Gastroesophageal sphincter (tissue), 4 donors: ENCODE data around the gene RBM4B. TPM values are rescaled to one million over a fixed set of nuclear protein-coding genes. Genes with fewer than 3 reads are reported as not detected.

Experiments used
- ATAC-seq: fragments of 150-250 bp; one replicate; pipeline ENCODE4 v1.9.1; 2016; ENCODE audit warnings: mild to moderate bottlenecking, moderate library complexity
- H3K27ac ChIP-seq, 4 donors: fragments of 200-600 bp; sonication (generic) in 3 of 4; 1 replicate in 3 of 4; 2 replicates in 1 of 4; pipeline ENCODE4 v1.5.1; 2016 to 2019
- H3K27me3 ChIP-seq: fragments of 200-600 bp; sonication (generic); one replicate; pipeline ENCODE4 v1.5.1; 2019
- H3K36me3 ChIP-seq, 2 donors: fragments of 200-600 bp; sonication (generic); one replicate each; pipeline ENCODE4 v1.5.1; 2019; ENCODE audit warnings: control low read depth in 1 of 2
- H3K4me1 ChIP-seq, 3 donors: fragments of 200-600 bp; sonication (generic); 1 replicate in 2 of 3; 2 replicates in 1 of 3; pipeline ENCODE4 v1.5.1; 2016 to 2019; ENCODE audit warnings: control low read depth in 2 of 3
- H3K4me3 ChIP-seq, 2 donors: fragments of 200-600 bp; sonication (generic); one replicate each; pipeline ENCODE4 v1.5.1; 2019; ENCODE audit warnings: mild to moderate bottlenecking in 1 of 2, moderate library complexity in 1 of 2
- H3K9me3 ChIP-seq, 3 donors: fragments of 200-600 bp; sonication (generic); one replicate each; pipeline ENCODE4 v1.5.1; 2017 to 2019; ENCODE audit warnings: control low read depth in 2 of 3
- CTCF ChIP-seq, 4 experiments: fragments of 200-600 bp in 2 of 4; fragments of 450-650 bp in 2 of 4; sonication (generic) in 1 of 4; IDR thresholded peaks; one replicate each; pipeline ENCODE4 v1.5.1; 2017 to 2019; ENCODE audit warnings: antibody characterized with exemption in 4 of 4, mild to moderate bottlenecking in 2 of 4, moderate library complexity in 2 of 4
- EP300 ChIP-seq: sonication (generic); formaldehyde crosslinking; IDR thresholded peaks from one replicate; pipeline ENCODE4 v1.6.1; 2017; ENCODE audit warnings: antibody characterized with exemption, mild to moderate bottlenecking
- POLR2A ChIP-seq, 2 donors: fragments of 450-650 bp; IDR thresholded peaks; one replicate each; pipeline ENCODE4 v1.6.1; 2017; ENCODE audit warnings: antibody characterized with exemption in 2 of 2, mild to moderate bottlenecking in 2 of 2, moderate library complexity in 1 of 2
- POLR2AphosphoS5 ChIP-seq: sonication (generic); formaldehyde crosslinking; IDR thresholded peaks from one replicate; pipeline ENCODE4 v1.6.1; 2017; ENCODE audit warnings: antibody characterized with exemption
- WGBS, 2 donors: methylation state at CpG; one replicate each; pipeline ENCODE4 v1.1.5; 2018; ENCODE audit warnings: low coverage in 1 of 2; 5-methylcytosine and 5-hydroxymethylcytosine counted together
- total RNA-seq, 4 donors: library from RNA; depleted of rRNA; stranded (reverse); fragments of >200 nt; gene quantifications; one replicate each; pipeline ENCODE4 v1.1.0, GENCODE V29; 2016

The RBM4B gene
- total RNA-seq, 4 donors from 2014 or later = 10.7 to 28.2 (median 12.3) TPM

- TF ChIP-seq POLR2AphosphoS5 = no peak
- no peak for TF ChIP-seq POLR2A (IDR thresholded peaks at IDR 0.05)
- no peak for TF ChIP-seq EP300
- TF ChIP-seq CTCF (IDR thresholded peaks at IDR 0.05) = no peak
- Histone ChIP-seq H3K27me3 (peaks cover 21% of the 10 kb centered on the region), H3K9me3 (no peaks in the 10 kb centered on the region), H3K27ac (no peak overlapping the region), H3K4me1 (no peaks in the 10 kb centered on the region), H3K4me3 (no peak overlapping the region), H3K36me3 (no peaks in the 10 kb centered on the region)
- ATAC-seq = no peak
- 71 to 100% methylated on average over 1 to 4 of the region's 19 CpGs for WGBS, 2 donors
Measured at GRCh38 chr11:66715346-66716085, 37.8 kb upstream of the RBM4B start.

GRCh38 chr11:66713746-66714480 is 36.2 kb upstream of the RBM4B start:
- ATAC-seq = no peak
- no peaks in the 10 kb centered on the region for H3K36me3 ChIP-seq
- no peak overlapping the region for H3K4me3 ChIP-seq
- peaks cover 11% of the 10 kb centered on the region for H3K27me3 ChIP-seq
- H3K27ac ChIP-seq = no peak overlapping the region
- WGBS, 2 donors = 44 to 73% methylated on average over 3 to 6 of the region's 12 CpGs
- H3K9me3 ChIP-seq = no peaks in the 10 kb centered on the region
- H3K4me1 ChIP-seq = no peaks in the 10 kb centered on the region
- no peak for TF ChIP-seq POLR2A (IDR thresholded peaks at IDR 0.05)

DNA sequence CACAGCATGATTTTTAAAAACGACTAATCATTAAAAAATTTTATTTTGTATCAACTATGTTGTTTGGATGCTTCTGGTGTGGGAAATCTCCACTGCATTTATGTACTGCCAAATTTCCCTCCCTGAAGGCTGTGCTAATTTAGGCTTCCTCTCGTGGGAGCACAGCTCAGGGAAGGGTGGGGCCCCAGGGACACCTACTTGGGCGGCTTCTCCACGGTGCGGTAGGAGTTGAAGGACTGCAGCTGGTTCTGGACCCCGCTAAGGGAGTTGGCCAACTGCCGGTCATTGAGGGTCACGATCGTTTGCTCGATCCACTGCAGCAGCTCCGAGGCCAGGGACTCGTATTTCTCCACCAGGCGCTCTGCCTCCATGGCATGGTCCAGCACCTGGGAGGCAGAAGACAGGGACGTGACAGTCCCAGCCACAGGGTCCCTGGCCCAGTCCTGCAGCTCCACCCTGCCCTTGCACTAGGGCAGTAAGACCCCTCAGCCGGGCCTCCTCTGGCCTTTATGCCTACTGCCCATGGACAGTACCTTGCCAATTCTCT is 32.8 kb upstream of the RBM4B start:
- H3K4me3 ChIP-seq = no peak overlapping the region
- ATAC-seq = no peak
- H3K9me3 ChIP-seq = no peaks in the 10 kb centered on the region
- no peaks in the 10 kb centered on the region for H3K4me1 ChIP-seq
- no peaks in the 10 kb centered on the region for H3K27me3 ChIP-seq
- TF ChIP-seq POLR2AphosphoS5 (no peak), CTCF (IDR thresholded peaks at IDR 0.05) (no peak), POLR2A (IDR thresholded peaks at IDR 0.05) (no peak), EP300 (no peak)
- no peaks in the 10 kb centered on the region for H3K36me3 ChIP-seq
- H3K27ac ChIP-seq = no peak overlapping the region
- 100% methylated on average over 1 of the region's 15 CpGs for WGBS, 2 donors

DNA sequence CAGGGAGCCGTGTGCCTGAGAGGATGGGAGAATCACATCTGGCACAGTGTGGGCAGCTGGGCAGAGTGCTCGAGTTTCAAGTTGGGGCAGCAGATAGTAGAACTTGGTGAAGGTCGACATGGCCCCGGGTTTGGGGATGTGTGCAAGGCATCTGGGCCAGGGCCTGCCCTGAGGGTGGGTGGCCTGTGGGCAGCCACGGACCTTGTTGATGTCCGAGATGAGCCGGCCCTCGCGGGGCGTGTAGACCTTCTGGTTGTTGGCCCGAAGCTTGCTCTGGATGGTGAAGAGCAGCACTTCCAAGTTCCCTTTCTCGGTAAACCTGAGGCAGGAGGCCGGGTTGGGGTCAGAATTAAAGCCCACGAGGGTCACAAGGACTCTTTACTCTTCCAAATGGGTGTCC is 31.0 kb upstream of the RBM4B start:
- Histone ChIP-seq H3K4me3 (no peak overlapping the region), H3K4me1 (no peaks in the 10 kb centered on the region), H3K36me3 (no peaks in the 10 kb centered on the region), H3K9me3 (no peaks in the 10 kb centered on the region), H3K27me3 (no peaks in the 10 kb centered on the region), H3K27ac (no peak overlapping the region)
- no peak for ATAC-seq
- TF ChIP-seq CTCF (IDR thresholded peaks at IDR 0.05) (no peak), POLR2AphosphoS5 (no peak), POLR2A (IDR thresholded peaks at IDR 0.05) (no peak), EP300 (no peak)
- WGBS, 2 donors = 82 to 85% methylated on average over 7 of the region's 14 CpGs

GRCh38 chr11:66708094-66708493 is 30.4 kb upstream of the RBM4B start:
- Histone ChIP-seq H3K27ac (no peak overlapping the region), H3K4me3 (no peak overlapping the region), H3K4me1 (no peaks in the 10 kb centered on the region), H3K27me3 (no peaks in the 10 kb centered on the region), H3K9me3 (no peaks in the 10 kb centered on the region), H3K36me3 (no peaks in the 10 kb centered on the region)
- TF ChIP-seq CTCF (IDR thresholded peaks at IDR 0.05) (no peak), POLR2A (IDR thresholded peaks at IDR 0.05) (no peak), POLR2AphosphoS5 (no peak), EP300 (no peak)
- ATAC-seq = no peak
- WGBS, 2 donors = 50 to 97% methylated on average over 1 to 8 of the region's 20 CpGs
